Activated T-helper 1 cell treated with anti-CD3 and anti-CD28 coated beads, Interleukin-2, amount 50 U/mL, for 16 hours (primary cell): ENCODE results near the gene EPHA2.

Experiments used
- DNase-seq, 2 donors: peaks; one replicate each; pipeline ENCODE4 v3.0.0-alpha.2; 2020; ENCODE audit warnings: low read depth in 1 of 2, low spot score in 1 of 2

EPHA2 gene

GRCh38 chr1:16184557-16185303, 28.9 kb upstream of the EPHA2 start:
- no peak for DNase-seq

GRCh38 chr1:16183765-16184556, 28.1 kb upstream of the EPHA2 start:
- DNase-seq, result no peak

- no peak for DNase-seq
Observed at GRCh38 chr1:16183179-16183578, 27.3 kb upstream of the EPHA2 start.

GRCh38 chr1:16181887-16182719, 26.2 kb upstream of the EPHA2 start:
- DNase-seq, result no peak

GRCh38 chr1:16180291-16180824, 24.5 kb upstream of the EPHA2 start:
- no peak for DNase-seq

- DNase-seq, result no peak
Observed at GRCh38 chr1:16178596-16179497, 23.0 kb upstream of the EPHA2 start.

GRCh38 chr1:16177306-16177705, 21.4 kb upstream of the EPHA2 start:
- DNase-seq, result no peak

- no peak for DNase-seq
Observed at GRCh38 chr1:16176653-16177052, 20.8 kb upstream of the EPHA2 start.

- no peak for DNase-seq
Observed at GRCh38 chr1:16175610-16176553, 20.0 kb upstream of the EPHA2 start.

GRCh38 chr1:16174886-16175598, 19.2 kb upstream of the EPHA2 start:
- no peak for DNase-seq

- no peak for DNase-seq
Observed at GRCh38 chr1:16174261-16174868, 18.5 kb upstream of the EPHA2 start.

GRCh38 chr1:16173447-16174260, 17.8 kb upstream of the EPHA2 start:
- no peak for DNase-seq

- DNase-seq, result no peak
Observed at GRCh38 chr1:16172964-16173446, 17.1 kb upstream of the EPHA2 start.

GRCh38 chr1:16172218-16172830, 16.5 kb upstream of the EPHA2 start:
- DNase-seq, result no peak

- DNase-seq, result no peak
Observed at GRCh38 chr1:16171314-16172151, 15.7 kb upstream of the EPHA2 start.

- DNase-seq, result no peak
Observed at GRCh38 chr1:16170283-16170673, 14.4 kb upstream of the EPHA2 start.
